ENCODE results near the gene CDKL4.

CDKL4 gene

GRCh38 chr2:39213015-39213414 is 30.8 kb downstream of the CDKL4 start:
- no peak for ATAC-seq
- TF ChIP-seq SNAI2 (CRISPR knock-in tag; IDR thresholded peaks at IDR 0.05) = no peak
- no peak for TF ChIP-seq ZNF8 (CRISPR knock-in tag; IDR thresholded peaks at IDR 0.05)
- TF ChIP-seq, protein P1, sequence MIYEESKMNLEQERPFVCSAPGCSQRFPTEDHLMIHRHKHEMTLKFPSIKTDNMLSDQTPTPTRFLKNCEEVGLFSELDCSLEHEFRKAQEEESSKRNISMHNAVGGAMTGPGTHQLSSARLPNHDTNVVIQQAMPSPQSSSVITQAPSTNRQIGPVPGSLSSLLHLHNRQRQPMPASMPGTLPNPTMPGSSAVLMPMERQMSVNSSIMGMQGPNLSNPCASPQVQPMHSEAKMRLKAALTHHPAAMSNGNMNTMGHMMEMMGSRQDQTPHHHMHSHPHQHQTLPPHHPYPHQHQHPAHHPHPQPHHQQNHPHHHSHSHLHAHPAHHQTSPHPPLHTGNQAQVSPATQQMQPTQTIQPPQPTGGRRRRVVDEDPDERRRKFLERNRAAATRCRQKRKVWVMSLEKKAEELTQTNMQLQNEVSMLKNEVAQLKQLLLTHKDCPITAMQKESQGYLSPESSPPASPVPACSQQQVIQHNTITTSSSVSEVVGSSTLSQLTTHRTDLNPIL (CRISPR knock-in tag; IDR thresholded peaks at IDR 0.05; ENCODE audit: low read depth) = no peak
- no peak for TF ChIP-seq ARNTL (CRISPR knock-in tag; IDR thresholded peaks at IDR 0.05; ENCODE audit: borderline replicate concordance, low read depth)
- no peak for TF ChIP-seq ESRRG (CRISPR knock-in tag; IDR thresholded peaks at IDR 0.05)
- no peak for TF ChIP-seq ZC3H10 (CRISPR knock-in tag; IDR thresholded peaks at IDR 0.05)
- TF ChIP-seq TCF4 (CRISPR knock-in tag; IDR thresholded peaks at IDR 0.05; ENCODE audit: borderline replicate concordance) = no peak
- no peak for TF ChIP-seq OSR1 (CRISPR knock-in tag; IDR thresholded peaks at IDR 0.05)
- TF ChIP-seq, protein P2, sequence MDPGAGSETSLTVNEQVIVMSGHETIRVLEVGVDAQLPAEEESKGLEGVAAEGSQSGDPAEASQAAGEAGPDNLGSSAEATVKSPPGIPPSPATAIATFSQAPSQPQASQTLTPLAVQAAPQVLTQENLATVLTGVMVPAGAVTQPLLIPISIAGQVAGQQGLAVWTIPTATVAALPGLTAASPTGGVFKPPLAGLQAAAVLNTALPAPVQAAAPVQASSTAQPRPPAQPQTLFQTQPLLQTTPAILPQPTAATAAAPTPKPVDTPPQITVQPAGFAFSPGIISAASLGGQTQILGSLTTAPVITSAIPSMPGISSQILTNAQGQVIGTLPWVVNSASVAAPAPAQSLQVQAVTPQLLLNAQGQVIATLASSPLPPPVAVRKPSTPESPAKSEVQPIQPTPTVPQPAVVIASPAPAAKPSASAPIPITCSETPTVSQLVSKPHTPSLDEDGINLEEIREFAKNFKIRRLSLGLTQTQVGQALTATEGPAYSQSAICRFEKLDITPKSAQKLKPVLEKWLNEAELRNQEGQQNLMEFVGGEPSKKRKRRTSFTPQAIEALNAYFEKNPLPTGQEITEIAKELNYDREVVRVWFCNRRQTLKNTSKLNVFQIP (CRISPR knock-in tag; IDR thresholded peaks at IDR 0.05; ENCODE audit: borderline replicate concordance, low read depth) = no peak
- no peak for TF ChIP-seq PPARA (CRISPR knock-in tag; IDR thresholded peaks at IDR 0.05; ENCODE audit: borderline replicate concordance)
- TF ChIP-seq CSRNP3 (CRISPR knock-in tag; IDR thresholded peaks at IDR 0.05) = no peak
- no peak for TF ChIP-seq ZNF565 (CRISPR knock-in tag; conservative IDR thresholded peaks at IDR 0.05; ENCODE audit: low read depth)
- no peak for TF ChIP-seq ZFP30 (CRISPR knock-in tag; IDR thresholded peaks at IDR 0.05)
- TF ChIP-seq RARB (CRISPR knock-in tag; IDR thresholded peaks at IDR 0.05) = no peak
- TF ChIP-seq ZNF70 (CRISPR knock-in tag; IDR thresholded peaks at IDR 0.05) = no peak
- TF ChIP-seq ISL1 (CRISPR knock-in tag; IDR thresholded peaks at IDR 0.05) = no peak
- TF ChIP-seq ZFP3 (CRISPR knock-in tag; IDR thresholded peaks at IDR 0.05) = no peak
- no peak for TF ChIP-seq TOX (CRISPR knock-in tag; IDR thresholded peaks at IDR 0.05; ENCODE audit: borderline replicate concordance)
- no peak for TF ChIP-seq PATZ1 (CRISPR knock-in tag; IDR thresholded peaks at IDR 0.05; ENCODE audit: borderline replicate concordance)
- TF ChIP-seq, protein P3, sequence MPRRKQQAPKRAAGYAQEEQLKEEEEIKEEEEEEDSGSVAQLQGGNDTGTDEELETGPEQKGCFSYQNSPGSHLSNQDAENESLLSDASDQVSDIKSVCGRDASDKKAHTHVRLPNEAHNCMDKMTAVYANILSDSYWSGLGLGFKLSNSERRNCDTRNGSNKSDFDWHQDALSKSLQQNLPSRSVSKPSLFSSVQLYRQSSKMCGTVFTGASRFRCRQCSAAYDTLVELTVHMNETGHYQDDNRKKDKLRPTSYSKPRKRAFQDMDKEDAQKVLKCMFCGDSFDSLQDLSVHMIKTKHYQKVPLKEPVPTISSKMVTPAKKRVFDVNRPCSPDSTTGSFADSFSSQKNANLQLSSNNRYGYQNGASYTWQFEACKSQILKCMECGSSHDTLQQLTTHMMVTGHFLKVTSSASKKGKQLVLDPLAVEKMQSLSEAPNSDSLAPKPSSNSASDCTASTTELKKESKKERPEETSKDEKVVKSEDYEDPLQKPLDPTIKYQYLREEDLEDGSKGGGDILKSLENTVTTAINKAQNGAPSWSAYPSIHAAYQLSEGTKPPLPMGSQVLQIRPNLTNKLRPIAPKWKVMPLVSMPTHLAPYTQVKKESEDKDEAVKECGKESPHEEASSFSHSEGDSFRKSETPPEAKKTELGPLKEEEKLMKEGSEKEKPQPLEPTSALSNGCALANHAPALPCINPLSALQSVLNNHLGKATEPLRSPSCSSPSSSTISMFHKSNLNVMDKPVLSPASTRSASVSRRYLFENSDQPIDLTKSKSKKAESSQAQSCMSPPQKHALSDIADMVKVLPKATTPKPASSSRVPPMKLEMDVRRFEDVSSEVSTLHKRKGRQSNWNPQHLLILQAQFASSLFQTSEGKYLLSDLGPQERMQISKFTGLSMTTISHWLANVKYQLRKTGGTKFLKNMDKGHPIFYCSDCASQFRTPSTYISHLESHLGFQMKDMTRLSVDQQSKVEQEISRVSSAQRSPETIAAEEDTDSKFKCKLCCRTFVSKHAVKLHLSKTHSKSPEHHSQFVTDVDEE (CRISPR knock-in tag; IDR thresholded peaks at IDR 0.05) = no peak

DNA sequence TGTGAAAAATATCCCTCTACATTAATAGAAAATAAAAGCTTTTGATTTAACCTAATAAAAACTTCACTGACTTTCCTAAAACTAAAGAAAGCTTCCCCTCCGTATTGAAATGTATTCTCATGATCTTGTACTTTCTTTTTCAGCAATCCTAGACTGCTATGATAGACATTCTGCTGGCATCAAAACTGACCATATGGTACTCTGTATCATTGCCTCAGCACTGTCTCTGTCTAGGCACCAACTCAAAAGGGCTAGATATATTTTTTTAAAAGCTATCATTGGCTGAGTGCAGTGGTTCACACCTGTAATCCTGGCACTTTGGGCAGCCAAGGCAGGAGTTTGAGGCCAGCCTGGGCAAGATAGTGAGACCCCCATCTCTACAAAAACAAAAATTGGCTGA is 32.9 kb downstream of the CDKL4 start:
- no peak for ATAC-seq
- no peak for TF ChIP-seq OSR1 (CRISPR knock-in tag; IDR thresholded peaks at IDR 0.05)
- no peak for TF ChIP-seq RARB (CRISPR knock-in tag; IDR thresholded peaks at IDR 0.05)
- no peak for TF ChIP-seq SNAI2 (CRISPR knock-in tag; IDR thresholded peaks at IDR 0.05)
- TF ChIP-seq BACH2 (CRISPR knock-in tag; IDR thresholded peaks at IDR 0.05; ENCODE audit: borderline replicate concordance) = no peak
- TF ChIP-seq TCF4 (CRISPR knock-in tag; IDR thresholded peaks at IDR 0.05; ENCODE audit: borderline replicate concordance) = no peak
- TF ChIP-seq, protein P2 (CRISPR knock-in tag; IDR thresholded peaks at IDR 0.05; ENCODE audit: borderline replicate concordance, low read depth) = no peak
- TF ChIP-seq PPARA (CRISPR knock-in tag; IDR thresholded peaks at IDR 0.05; ENCODE audit: borderline replicate concordance) = no peak
- TF ChIP-seq ZFP3 (CRISPR knock-in tag; IDR thresholded peaks at IDR 0.05) = no peak
- no peak for TF ChIP-seq ESRRG (CRISPR knock-in tag; IDR thresholded peaks at IDR 0.05)
- TF ChIP-seq CSRNP3 (CRISPR knock-in tag; IDR thresholded peaks at IDR 0.05) = no peak
- no peak for TF ChIP-seq ISL1 (CRISPR knock-in tag; IDR thresholded peaks at IDR 0.05)
- no peak for TF ChIP-seq ZFP30 (CRISPR knock-in tag; IDR thresholded peaks at IDR 0.05)
- no peak for TF ChIP-seq CSDC2 (CRISPR knock-in tag; IDR thresholded peaks at IDR 0.05)
- TF ChIP-seq ZC3H10 (CRISPR knock-in tag; IDR thresholded peaks at IDR 0.05) = no peak
- TF ChIP-seq, protein P3 (CRISPR knock-in tag; IDR thresholded peaks at IDR 0.05) = no peak

Data from SK-N-SH treated with all-trans-retinoic acid at 6 μM for 48 hours (cell line).